Activated naive CD4-positive, alpha-beta T cell treated with anti-CD3 and anti-CD28 coated beads, Interleukin-2, amount 10 ng/mL, durations not matched to agents 7 days and 5 days (primary cell): ENCODE data around the gene ATF7.

Experiments
- CTCF ChIA-PET: fragments of 350-600 bp; sonication (Branson Sonifier 250); formaldehyde crosslinking; loops from one replicate; lab custom pipeline; 2021; ENCODE audit warnings: antibody characterized with exemption; lab: Charles Lee
- DNase-seq: peaks from one replicate; pipeline ENCODE4 v3.0.0-alpha.2; 2020
- H3K27ac Mint-ChIP-seq: one replicate; pipeline ENCODE4 v1.8.0; 2021; ENCODE audit warnings: mild to moderate bottlenecking, moderate library complexity, mixed read lengths
- H3K27me3 Mint-ChIP-seq: one replicate; pipeline ENCODE4 v1.8.0; 2021; ENCODE audit warnings: mild to moderate bottlenecking, mixed read lengths
- H3K36me3 Mint-ChIP-seq: one replicate; pipeline ENCODE4 v1.8.0; 2021; ENCODE audit warnings: mixed read lengths
- H3K4me1 Mint-ChIP-seq: one replicate; pipeline ENCODE4 v1.8.0; 2021; ENCODE audit warnings: mixed read lengths
- H3K4me3 Mint-ChIP-seq: one replicate; pipeline ENCODE4 v1.8.0; 2021; ENCODE audit warnings: mild to moderate bottlenecking, moderate library complexity, mixed read lengths
- H3K9me3 Mint-ChIP-seq: one replicate; pipeline ENCODE4 v1.8.0; 2021; ENCODE audit warnings: mixed read lengths

ATF7 gene

DNA sequence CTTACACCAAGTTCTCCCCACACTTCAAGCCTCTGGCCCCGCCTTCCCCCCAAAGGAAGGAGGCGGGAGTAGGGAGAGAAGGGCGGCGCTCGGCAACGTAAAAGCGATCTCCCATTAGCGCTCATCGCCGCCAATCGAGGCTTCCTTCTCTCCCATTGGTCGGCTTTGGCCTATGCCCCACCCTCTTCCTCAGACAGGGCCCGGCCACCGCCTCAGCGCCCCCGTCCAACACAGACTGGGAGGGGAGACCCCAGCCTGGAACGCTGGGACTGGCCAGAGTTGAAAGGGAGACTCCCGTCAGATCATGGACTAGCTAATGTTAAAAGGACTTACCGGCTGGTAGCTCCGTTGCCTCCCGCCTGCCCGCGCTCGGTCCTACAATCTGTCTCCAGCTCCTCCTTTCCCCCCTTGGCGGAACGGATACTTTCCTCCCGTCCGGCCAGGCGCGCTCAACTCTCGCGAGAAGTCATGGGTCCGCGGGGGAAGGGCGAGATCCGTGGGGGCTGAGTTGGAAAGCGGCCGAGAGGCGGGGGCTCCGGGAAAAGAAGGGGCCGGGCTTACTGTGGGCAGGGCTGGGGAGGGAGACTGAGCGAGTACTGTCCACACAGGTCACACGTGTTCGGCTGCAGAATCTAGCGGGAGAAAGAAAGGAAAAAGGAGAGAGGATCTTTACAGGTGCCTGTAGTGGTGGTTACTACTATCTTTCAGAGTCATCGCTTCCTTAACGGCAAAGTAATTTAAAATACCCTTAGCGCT lies at the start of gene ATF7:
ATF7 (minus strand) TSS at position 437 of the 756 bp plus-strand sequence. CDS start 25,382 bp downstream, outside the sequence.
- Mint-ChIP-seq H3K4me3 (peak within 1 kb of the TSS; percentile 97), H3K9me3 (no peaks in the 10 kb centered on the region), H3K4me1 (peaks cover 42% of the 10 kb centered on the region), H3K27me3 (peaks cover 4% of the 10 kb centered on the region), H3K27ac (peak within 1 kb of the TSS; percentile 92), H3K36me3 (peaks cover 5% of the 10 kb centered on the region)
- peak; percentile 99 for DNase-seq
- CTCF ChIA-PET: interaction anchor here (1.2 to 1.9 kb wide), 2 partner anchors 49 to 50 kb away, joined by 4 to 5 read pairs; partner anchors contain the start of gene ATP5MC2

DNA sequence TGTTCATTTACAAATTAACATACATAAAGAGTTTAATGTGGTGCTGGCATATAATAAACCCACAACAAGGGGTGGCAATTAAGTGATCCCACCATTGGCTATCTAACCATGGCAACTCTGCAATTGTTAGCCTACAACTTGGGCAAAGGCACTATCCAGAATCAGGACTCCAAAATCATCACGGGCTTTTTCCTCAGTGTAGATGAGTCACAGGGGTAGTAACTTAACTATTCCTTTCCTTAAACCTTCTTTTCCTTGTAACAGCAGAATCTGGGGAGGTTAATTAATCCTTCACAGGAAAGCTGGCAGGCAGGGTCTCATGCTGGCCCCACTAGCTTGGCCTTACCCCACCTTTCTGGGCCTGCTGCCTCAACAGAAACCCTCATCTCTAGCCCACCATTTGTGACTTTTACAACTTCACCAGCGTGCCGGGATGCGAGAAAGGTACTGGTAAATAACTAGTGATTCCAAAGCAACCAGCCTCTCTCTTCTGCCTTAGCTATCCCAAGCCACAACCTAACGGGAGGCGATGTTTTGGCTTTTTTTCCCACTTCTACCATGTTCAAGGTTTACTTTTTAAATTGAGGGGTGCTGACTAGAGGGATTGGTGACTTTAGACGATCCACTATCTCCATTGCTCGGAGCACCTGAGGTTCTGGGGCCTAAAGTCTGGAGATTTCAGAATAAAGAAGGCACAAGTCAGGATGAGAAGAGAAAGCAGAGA lies 49.0 kb upstream of the ATF7 start:
- DNase-seq: no peak
- H3K36me3 Mint-ChIP-seq: peaks cover 33% of the 10 kb centered on the region
- peaks cover 44% of the 10 kb centered on the region for H3K27me3 Mint-ChIP-seq
- H3K27ac Mint-ChIP-seq: peak overlapping the region; percentile 95
- no peaks in the 10 kb centered on the region for H3K9me3 Mint-ChIP-seq
- H3K4me1 Mint-ChIP-seq: peaks cover 44% of the 10 kb centered on the region
- CTCF ChIA-PET: interaction anchor here (0.5 to 6.6 kb wide), 27 partner anchors 7 to 330 kb away, joined by 3 to 95 read pairs (median 4); partner anchors contain the start of genes ATF7 and CALCOCO1
- H3K4me3 Mint-ChIP-seq: peak overlapping the region; percentile 97

DNA sequence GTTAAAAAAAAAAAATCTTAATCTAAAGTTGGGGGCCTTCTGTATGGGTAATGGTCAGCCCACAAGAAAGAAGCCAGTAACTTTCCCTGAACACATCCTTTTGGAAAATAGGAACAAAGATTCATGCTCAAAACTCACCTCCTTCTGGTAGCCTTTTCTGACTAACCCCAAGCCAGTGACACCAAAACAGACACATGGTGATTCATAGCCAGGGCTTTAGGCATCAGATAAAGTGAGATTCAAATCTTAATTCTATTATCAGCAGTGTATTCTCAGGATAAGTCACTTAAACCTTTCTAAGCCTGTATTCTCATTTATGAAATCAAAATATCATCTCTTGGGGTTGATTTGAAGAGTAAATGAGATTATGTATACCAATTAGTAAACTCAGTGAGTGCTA lies 44.8 kb upstream of the ATF7 start:
- Mint-ChIP-seq H3K27me3 (peaks cover 3% of the 10 kb centered on the region), H3K36me3 (peaks cover 57% of the 10 kb centered on the region), H3K27ac (no peak overlapping the region), H3K4me1 (peaks cover 38% of the 10 kb centered on the region), H3K9me3 (no peaks in the 10 kb centered on the region), H3K4me3 (no peak overlapping the region)
- CTCF ChIA-PET: interaction anchor here (1.6 to 2.2 kb wide), 2 partner anchors 76 to 128 kb away, joined by 7 read pairs; no protein-coding TSS in a partner anchor
- DNase-seq: no peak

DNA sequence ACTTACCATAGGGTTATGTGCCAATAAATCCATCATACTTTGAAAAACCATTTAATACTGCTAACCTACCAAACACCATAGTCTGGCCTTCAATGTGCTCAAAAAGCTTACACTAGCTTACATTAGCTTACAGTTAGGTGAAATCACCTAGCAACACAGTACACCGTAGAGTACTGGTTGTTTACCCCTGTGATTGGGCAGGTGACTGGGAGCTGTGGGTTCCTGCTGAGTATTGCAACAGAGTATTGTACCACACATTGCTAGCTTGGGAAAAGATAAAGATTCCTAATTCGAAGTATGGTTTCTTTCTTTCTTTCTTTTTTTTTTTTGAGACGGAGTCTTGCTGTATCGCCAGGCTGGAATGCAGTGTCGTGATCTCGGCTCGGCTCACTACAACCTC lies 44.1 kb upstream of the ATF7 start:
- Mint-ChIP-seq H3K4me3 (no peak overlapping the region), H3K27me3 (no peaks in the 10 kb centered on the region), H3K9me3 (no peaks in the 10 kb centered on the region), H3K4me1 (peaks cover 34% of the 10 kb centered on the region), H3K36me3 (peaks cover 63% of the 10 kb centered on the region), H3K27ac (no peak overlapping the region)
- no peak for DNase-seq
- CTCF ChIA-PET: interaction anchor here (0.7 to 2.2 kb wide), 3 partner anchors 41 to 127 kb away, joined by 3 to 7 read pairs (median 7); no protein-coding TSS in a partner anchor

DNA sequence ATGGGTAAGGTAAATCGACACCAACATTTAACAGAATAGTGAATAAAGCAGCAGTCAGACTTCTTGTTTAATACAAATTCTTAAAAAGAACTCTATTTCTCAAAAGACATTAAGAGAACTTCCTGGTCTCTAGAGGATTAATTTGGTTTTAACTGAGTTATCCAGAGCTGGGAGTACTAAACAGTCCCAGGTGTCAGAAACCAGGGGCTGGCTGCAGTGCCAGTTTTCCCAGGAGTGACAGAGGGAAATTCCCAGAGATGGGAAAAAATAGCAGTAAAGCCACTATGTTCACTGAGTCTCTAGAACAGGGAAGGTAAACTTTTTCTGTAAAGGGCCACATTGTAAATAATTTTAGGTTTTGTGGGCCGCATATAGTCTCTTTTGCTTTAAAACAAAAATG lies 40.9 kb upstream of the ATF7 start:
- H3K36me3 Mint-ChIP-seq: peaks cover 58% of the 10 kb centered on the region
- H3K4me3 Mint-ChIP-seq: no peak overlapping the region
- no peak for DNase-seq
- CTCF ChIA-PET: interaction anchor here (1.8 kb wide), 1 partner anchor 8 kb away, joined by 5 read pairs; the partner anchor contains the start of gene ATP5MC2
- peaks cover 11% of the 10 kb centered on the region for H3K4me1 Mint-ChIP-seq
- no peaks in the 10 kb centered on the region for H3K27me3 Mint-ChIP-seq
- H3K27ac Mint-ChIP-seq: no peak overlapping the region
- no peaks in the 10 kb centered on the region for H3K9me3 Mint-ChIP-seq

DNA sequence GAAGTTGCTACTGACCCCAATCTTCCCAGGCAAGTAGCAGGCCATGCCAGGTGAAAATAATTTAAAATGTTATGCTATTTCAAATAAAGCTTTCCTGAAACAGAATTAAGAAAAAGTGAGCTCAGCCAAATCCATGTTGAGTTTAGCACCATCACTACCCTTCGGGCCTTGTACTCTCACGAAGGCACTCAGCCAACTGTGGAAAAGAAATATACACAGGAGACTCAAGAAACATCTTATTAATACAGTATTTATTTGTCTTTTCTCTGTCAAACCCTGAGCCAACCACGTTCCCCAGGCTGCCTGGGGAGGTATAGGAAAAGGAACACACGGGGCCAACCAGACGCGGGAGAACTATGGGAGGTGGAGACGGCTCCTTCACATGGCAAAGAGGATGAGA lies 38.8 kb upstream of the ATF7 start:
- CTCF ChIA-PET: interaction anchor here (0.6 to 1.1 kb wide), 2 partner anchors 11 to 287 kb away, joined by 3 to 4 read pairs; partner anchors contain the start of gene ATP5MC2
- Mint-ChIP-seq H3K36me3 (peaks cover 49% of the 10 kb centered on the region), H3K27me3 (no peaks in the 10 kb centered on the region), H3K27ac (no peak overlapping the region), H3K4me1 (peaks cover 5% of the 10 kb centered on the region), H3K9me3 (no peaks in the 10 kb centered on the region), H3K4me3 (no peak overlapping the region)
- no peak for DNase-seq

DNA sequence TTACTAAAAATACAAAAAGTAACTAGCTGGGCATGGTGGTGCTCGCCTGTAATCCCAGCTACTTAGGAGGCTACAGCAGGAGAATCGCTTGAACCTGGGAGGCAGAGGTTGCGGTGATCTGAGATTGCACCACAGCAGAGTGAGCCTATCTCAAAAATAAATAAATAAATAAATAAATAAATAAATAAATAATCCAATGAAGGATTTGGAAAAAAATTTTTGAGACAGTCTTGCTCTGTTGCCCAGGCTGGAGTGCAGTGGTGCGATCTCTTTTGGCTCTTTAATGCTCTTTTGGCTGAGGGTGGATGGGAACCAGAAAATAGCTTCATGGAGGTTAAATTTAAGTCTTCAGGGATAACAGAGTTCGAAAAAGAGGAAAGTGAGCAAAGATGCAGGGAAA lies 38.0 kb upstream of the ATF7 start:
- H3K36me3 Mint-ChIP-seq: peaks cover 42% of the 10 kb centered on the region

DNA sequence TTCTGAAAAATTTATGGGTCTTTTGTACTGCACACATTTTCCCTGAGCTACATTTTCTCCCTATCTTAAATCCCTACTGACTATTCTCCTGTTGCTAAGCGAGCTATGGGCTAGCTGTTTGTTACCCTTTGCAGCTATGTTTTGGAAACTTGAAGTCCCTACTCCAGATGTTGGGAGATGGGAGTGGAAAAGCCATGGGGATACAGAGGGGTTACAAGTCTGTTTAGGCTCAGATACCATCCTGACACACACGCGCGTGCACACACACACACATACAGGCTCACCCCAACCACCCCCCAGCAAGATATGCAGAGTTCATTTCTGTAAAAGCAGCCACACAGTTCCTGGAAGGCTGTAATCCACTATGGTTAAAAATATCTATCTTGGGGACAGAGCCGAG lies 33.9 kb upstream of the ATF7 start:
- H3K27ac Mint-ChIP-seq: no peak overlapping the region
- CTCF ChIA-PET: no interaction called here
- no peak overlapping the region for H3K4me3 Mint-ChIP-seq

More for the DNA sequence above, 38.0 kb upstream of the ATF7 start:
- Mint-ChIP-seq H3K4me1 (no peaks in the 10 kb centered on the region), H3K27me3 (no peaks in the 10 kb centered on the region), H3K27ac (peak overlapping the region; percentile 72), H3K4me3 (no peak overlapping the region), H3K9me3 (no peaks in the 10 kb centered on the region)
- DNase-seq: no peak
- CTCF ChIA-PET: interaction anchor here (1.1 kb wide), 1 partner anchor 11 kb away, joined by 4 read pairs; the partner anchor contains the start of gene ATP5MC2

DNA sequence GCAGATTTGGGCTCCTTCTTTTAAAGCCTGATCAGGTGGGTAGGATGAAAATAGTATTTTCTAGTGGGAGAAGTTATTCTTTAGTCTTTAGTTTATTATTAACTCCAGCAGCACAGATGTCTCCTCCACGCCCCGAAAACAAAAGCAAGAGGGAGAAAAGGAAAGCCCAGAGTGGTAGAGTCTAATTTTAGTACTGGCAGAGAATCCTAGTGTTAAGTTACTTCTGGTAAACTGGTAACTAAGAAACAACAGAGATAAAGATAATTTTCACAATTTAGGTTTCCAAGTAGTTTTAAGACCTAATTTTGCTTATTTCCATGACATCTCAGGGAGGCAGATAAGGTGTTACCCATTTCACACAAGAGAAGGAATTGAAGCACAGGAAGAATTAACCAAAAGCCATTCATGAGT lies 33.4 kb upstream of the ATF7 start:
- Mint-ChIP-seq H3K4me3 (no peak overlapping the region), H3K4me1 (no peaks in the 10 kb centered on the region), H3K27me3 (no peaks in the 10 kb centered on the region), H3K36me3 (peaks cover 15% of the 10 kb centered on the region), H3K9me3 (no peaks in the 10 kb centered on the region), H3K27ac (no peak overlapping the region)
- no peak for DNase-seq
- CTCF ChIA-PET: no interaction called here

More for the DNA sequence above, 33.9 kb upstream of the ATF7 start:
- Mint-ChIP-seq H3K36me3 (peaks cover 18% of the 10 kb centered on the region), H3K4me1 (no peaks in the 10 kb centered on the region), H3K9me3 (no peaks in the 10 kb centered on the region), H3K27me3 (no peaks in the 10 kb centered on the region)
- no peak for DNase-seq

DNA sequence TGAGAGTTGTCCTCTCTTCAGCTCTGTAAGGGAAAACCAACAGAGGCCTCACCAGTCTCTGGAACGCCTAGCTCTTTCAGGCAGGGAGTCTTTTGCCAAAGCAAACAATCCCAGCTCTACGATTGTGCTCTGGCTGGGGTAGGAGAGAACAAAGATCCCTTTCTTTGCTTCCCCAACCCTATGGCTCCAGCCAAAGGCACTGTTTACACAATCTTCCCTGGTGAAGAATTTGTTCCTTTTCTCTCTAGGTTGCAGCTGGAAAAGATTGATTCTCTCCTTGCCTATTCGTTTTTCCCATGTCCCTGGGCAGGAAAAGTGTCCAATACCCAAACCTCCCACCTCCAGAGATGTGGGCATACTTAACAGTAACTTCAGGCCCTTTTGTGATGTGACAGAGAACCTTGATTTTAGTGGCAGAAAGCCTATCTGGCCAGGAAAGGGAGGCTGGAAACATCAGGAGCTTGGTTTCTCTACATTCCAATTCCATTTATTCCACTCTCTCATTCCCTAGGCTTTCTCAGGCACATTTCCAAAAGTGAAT lies 32.9 kb upstream of the ATF7 start:
- no peaks in the 10 kb centered on the region for H3K9me3 Mint-ChIP-seq
- H3K27ac Mint-ChIP-seq: no peak overlapping the region
- no peak for DNase-seq
- no peaks in the 10 kb centered on the region for H3K27me3 Mint-ChIP-seq
- CTCF ChIA-PET: interaction anchor here (1.1 kb wide), 1 partner anchor 116 kb away, joined by 4 read pairs; no protein-coding TSS in a partner anchor
- H3K36me3 Mint-ChIP-seq: peaks cover 11% of the 10 kb centered on the region
- H3K4me3 Mint-ChIP-seq: no peak overlapping the region
- H3K4me1 Mint-ChIP-seq: no peaks in the 10 kb centered on the region

DNA sequence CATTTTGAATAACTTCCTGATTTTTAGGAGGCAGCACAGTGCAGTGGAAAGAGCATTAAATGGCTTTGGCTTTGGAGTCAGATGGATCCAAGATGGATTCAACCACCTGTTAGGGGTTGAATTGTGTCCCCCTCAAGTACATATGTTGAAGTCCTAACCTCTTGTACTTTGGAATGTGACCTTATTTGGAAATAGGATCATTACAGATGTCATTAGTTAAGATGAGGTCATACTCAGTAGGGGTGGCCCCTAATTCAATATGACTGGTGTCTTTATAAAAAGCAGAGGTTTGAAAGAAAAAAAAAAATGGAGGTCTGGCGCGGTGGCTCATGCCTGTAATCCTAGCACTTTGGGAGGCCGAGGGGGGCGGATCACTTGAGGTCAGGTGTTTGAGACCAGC lies 30.9 kb upstream of the ATF7 start:
- H3K27ac Mint-ChIP-seq: no peak overlapping the region
- no peak overlapping the region for H3K4me3 Mint-ChIP-seq
- no peaks in the 10 kb centered on the region for H3K9me3 Mint-ChIP-seq

DNA sequence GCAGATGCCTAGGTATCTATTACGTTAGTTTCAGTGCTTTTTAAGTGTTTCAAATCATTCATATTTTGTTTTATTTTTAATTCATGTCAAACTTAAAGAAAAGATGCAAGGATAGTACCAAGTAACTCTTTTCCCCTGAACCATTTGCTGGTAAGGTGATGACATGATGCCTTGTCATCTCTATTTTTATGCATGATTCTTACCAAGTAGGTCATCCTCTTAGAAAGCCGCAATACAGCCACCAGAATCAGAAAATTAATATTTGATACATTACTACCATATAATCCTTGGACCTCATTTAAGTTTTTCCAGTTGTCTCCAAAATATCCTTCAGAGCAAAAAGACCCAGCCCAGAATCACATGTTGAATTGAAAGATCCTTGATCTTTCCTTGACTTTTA lies 27.4 kb upstream of the ATF7 start:
- H3K27ac Mint-ChIP-seq: no peak overlapping the region
- CTCF ChIA-PET: no interaction called here
- no peak overlapping the region for H3K4me3 Mint-ChIP-seq
- H3K4me1 Mint-ChIP-seq: no peaks in the 10 kb centered on the region
- H3K9me3 Mint-ChIP-seq: no peaks in the 10 kb centered on the region
- no peaks in the 10 kb centered on the region for H3K27me3 Mint-ChIP-seq
- no peak for DNase-seq
- H3K36me3 Mint-ChIP-seq: no peaks in the 10 kb centered on the region

More for the DNA sequence above, 30.9 kb upstream of the ATF7 start:
- CTCF ChIA-PET: no interaction called here
- no peaks in the 10 kb centered on the region for H3K27me3 Mint-ChIP-seq
- H3K36me3 Mint-ChIP-seq: peaks cover 3% of the 10 kb centered on the region
- no peaks in the 10 kb centered on the region for H3K4me1 Mint-ChIP-seq
- no peak for DNase-seq

DNA sequence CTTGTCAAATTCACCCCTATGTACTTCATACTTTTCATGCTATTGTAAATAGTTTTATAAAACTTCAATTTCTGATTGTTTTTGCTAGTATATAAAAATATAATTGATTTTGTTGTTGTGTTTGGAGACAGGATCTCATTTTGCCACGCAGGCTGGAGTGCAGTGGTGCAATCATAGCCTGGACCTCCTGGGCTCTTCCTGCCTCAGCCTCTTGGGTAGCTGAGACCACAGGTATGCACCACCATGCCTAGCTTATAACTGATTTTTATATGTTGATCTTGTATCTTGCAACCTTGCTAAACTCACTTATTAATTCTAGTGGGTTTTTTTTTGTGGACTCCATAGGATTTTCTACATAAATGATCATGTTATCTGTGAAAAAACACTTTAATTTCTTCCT lies 26.2 kb upstream of the ATF7 start:
- H3K27ac Mint-ChIP-seq: no peak overlapping the region
- no peak for DNase-seq
- no peaks in the 10 kb centered on the region for H3K4me1 Mint-ChIP-seq
- H3K36me3 Mint-ChIP-seq: no peaks in the 10 kb centered on the region
- H3K9me3 Mint-ChIP-seq: no peaks in the 10 kb centered on the region
- no peak overlapping the region for H3K4me3 Mint-ChIP-seq
- no peaks in the 10 kb centered on the region for H3K27me3 Mint-ChIP-seq
- CTCF ChIA-PET: no interaction called here

DNA sequence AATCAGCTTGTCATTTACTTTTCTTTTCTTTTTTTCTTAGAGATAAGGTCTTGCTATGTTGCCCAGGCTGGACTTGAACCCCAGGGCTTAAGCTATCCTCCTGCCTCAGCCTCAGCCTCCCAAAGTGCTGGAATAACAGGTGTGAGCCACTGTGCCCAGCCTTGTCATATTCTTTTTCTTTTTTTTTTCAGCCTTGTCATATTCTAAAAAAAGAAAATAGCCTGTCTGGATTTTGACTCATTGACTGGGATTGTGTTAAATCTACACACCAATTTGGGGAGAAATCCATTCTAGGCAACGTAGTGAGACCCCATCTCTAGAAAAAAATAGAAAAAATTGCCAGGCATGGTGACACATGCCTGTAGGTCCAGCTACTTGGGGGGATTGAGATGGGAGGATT lies 25.6 kb upstream of the ATF7 start:
- Mint-ChIP-seq H3K36me3 (no peaks in the 10 kb centered on the region), H3K27me3 (no peaks in the 10 kb centered on the region), H3K4me3 (no peak overlapping the region), H3K9me3 (no peaks in the 10 kb centered on the region), H3K4me1 (no peaks in the 10 kb centered on the region), H3K27ac (no peak overlapping the region)
- DNase-seq: no peak
- CTCF ChIA-PET: interaction anchor here (0.7 kb wide), 1 partner anchor 92 kb away, joined by 4 read pairs; no protein-coding TSS in a partner anchor
